Memory B cell (primary cell): Measurements from ENCODE around the gene CDYL.
A peak's percentile ranks its signal among the peaks of the same experiment; 100 is the strongest.

Experiments
- ATAC-seq: fragments of 150-1000 bp; cut with Tn5 transposase; 2 replicates; pipeline ENCODE4 v1.10.0; 2021; ENCODE audit warnings: low read depth, mild to moderate bottlenecking, moderate library complexity
- DNase-seq, 2 donors: peaks; one replicate each; pipeline ENCODE4 v3.0.0; 2022; ENCODE audit warnings: low spot score in 2 of 2
- H3K27ac Mint-ChIP-seq: one replicate; pipeline ENCODE4 v1.8.0; 2022; ENCODE audit warnings: mild to moderate bottlenecking, moderate library complexity, mixed read lengths
- H3K27me3 Mint-ChIP-seq: one replicate; pipeline ENCODE4 v1.8.0; 2022; ENCODE audit warnings: mixed read lengths
- H3K36me3 Mint-ChIP-seq: one replicate; pipeline ENCODE4 v1.8.0; 2022; ENCODE audit warnings: mild to moderate bottlenecking, mixed read lengths
- H3K4me1 Mint-ChIP-seq: one replicate; pipeline ENCODE4 v1.8.0; 2022; ENCODE audit warnings: mixed read lengths
- H3K4me3 Mint-ChIP-seq: one replicate; pipeline ENCODE4 v1.8.0; 2022; ENCODE audit warnings: mild to moderate bottlenecking, moderate library complexity, mixed read lengths
- H3K9me3 Mint-ChIP-seq: one replicate; pipeline ENCODE4 v1.8.0; 2022; ENCODE audit warnings: mixed read lengths

Gene CDYL

GRCh38 chr6:4879741-4880275 lies 103.6 kb downstream of the CDYL start:
- Mint-ChIP-seq H3K27ac (no peak overlapping the region), H3K36me3 (peaks cover 3% of the 10 kb centered on the region), H3K4me1 (peaks cover 36% of the 10 kb centered on the region), H3K9me3 (peaks cover 4% of the 10 kb centered on the region), H3K27me3 (no peaks in the 10 kb centered on the region), H3K4me3 (peak overlapping the region; percentile 43)
- ATAC-seq (no peak), DNase-seq (no peak)

DNA sequence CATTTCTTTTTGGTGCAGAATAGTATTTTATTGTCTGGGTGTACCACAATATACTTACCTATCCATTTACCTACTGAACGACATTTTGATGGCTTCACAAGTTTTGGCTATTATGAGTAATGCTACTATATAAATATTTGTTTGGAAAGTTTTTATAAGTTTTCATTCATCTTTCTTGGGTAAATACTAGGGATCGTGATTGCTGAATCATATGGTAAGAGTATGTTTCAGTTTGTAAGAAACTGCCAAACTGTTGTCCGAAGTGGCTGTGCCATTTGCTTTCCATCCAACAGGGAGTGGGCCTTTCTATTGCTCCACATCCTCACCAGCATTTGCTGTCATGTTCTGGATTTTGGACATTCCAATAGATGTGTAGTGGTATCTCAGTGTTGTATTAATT lies 104.2 kb downstream of the CDYL start:
- H3K27ac Mint-ChIP-seq: no peak overlapping the region
- H3K36me3 Mint-ChIP-seq: peaks cover 3% of the 10 kb centered on the region
- no peaks in the 10 kb centered on the region for H3K27me3 Mint-ChIP-seq
- ATAC-seq (no peak), DNase-seq (no peak)
- H3K4me1 Mint-ChIP-seq: peaks cover 38% of the 10 kb centered on the region
- peaks cover 4% of the 10 kb centered on the region for H3K9me3 Mint-ChIP-seq
- no peak overlapping the region for H3K4me3 Mint-ChIP-seq

DNA sequence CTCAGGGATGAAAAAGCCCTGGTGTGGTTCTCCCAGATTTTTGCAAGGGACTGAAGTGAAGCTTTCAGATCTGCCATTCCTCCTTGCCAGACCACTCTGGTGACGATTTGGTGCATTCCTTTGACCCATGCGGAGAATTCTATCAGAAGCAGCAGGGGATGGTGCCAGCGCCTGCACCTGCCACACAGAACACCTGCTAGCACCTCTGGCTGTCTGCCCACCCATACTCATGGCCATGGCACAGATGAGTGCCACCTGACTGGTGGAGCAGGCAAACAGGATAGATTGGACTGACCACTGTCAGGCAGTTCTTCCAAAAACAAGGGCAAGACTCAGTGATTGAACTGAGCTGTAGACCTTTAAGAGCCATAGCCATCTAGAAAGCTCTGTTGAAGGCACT lies 107.1 kb downstream of the CDYL start:
- peaks cover 3% of the 10 kb centered on the region for H3K36me3 Mint-ChIP-seq
- H3K27me3 Mint-ChIP-seq: no peaks in the 10 kb centered on the region
- H3K4me1 Mint-ChIP-seq: peaks cover 60% of the 10 kb centered on the region
- H3K27ac Mint-ChIP-seq: no peak overlapping the region
- H3K4me3 Mint-ChIP-seq: no peak overlapping the region
- no peak for ATAC-seq
- peaks cover 4% of the 10 kb centered on the region for H3K9me3 Mint-ChIP-seq
- DNase-seq: no peak

DNA sequence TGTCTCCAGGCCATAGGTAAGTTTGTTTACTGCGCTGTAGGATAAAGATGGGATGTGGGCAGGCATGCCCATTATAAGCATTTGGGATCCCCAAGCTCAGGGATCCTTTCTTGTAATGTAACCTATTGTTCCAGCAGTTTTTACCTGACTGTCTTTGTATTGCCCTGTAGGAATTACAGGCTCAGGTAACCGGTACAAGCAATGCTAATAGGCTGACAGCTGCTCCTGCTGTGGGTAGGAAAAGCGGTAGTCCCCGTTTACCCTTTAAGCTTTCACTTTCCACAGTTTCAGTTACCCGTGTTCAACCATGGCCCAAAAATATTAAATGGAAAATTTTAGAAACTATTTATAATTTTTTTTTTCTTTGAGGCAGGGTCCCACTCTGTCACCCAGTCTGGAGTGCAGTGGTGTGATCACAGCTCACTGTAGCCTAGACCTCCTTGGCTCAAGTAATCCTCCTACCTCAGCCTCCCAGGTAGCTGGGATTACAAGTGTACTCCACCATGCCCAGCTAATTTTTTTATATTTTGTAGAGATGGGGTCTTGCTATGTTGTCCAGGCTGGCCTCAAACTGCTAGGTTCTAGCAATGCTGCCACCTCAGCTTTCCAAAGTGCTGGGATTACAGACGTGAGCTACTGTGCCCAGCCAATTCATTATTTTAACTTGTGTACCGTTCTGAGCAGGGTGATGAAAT lies 108.6 kb downstream of the CDYL start:
- Mint-ChIP-seq H3K4me1 (peaks cover 67% of the 10 kb centered on the region), H3K4me3 (peak overlapping the region; percentile 34), H3K27me3 (no peaks in the 10 kb centered on the region), H3K27ac (peak overlapping the region; percentile 12), H3K36me3 (peaks cover 3% of the 10 kb centered on the region), H3K9me3 (peaks cover 4% of the 10 kb centered on the region)
- ATAC-seq (peak; percentile 81), DNase-seq (no peak)

GRCh38 chr6:4885341-4885933 lies 109.2 kb downstream of the CDYL start:
- Mint-ChIP-seq H3K36me3 (no peaks in the 10 kb centered on the region), H3K27ac (peak overlapping the region; percentile 58), H3K4me3 (peak overlapping the region; percentile 34), H3K4me1 (peaks cover 66% of the 10 kb centered on the region), H3K27me3 (no peaks in the 10 kb centered on the region), H3K9me3 (peaks cover 4% of the 10 kb centered on the region)
- DNase-seq: no peak
- ATAC-seq: peak; percentile 20

- DNase-seq (no peak), ATAC-seq (no peak)
- H3K4me3 Mint-ChIP-seq: no peak overlapping the region
- peaks cover 44% of the 10 kb centered on the region for H3K4me1 Mint-ChIP-seq
- no peaks in the 10 kb centered on the region for H3K9me3 Mint-ChIP-seq
- H3K36me3 Mint-ChIP-seq: peaks cover 19% of the 10 kb centered on the region
- no peaks in the 10 kb centered on the region for H3K27me3 Mint-ChIP-seq
- H3K27ac Mint-ChIP-seq: no peak overlapping the region
These were observed 112.6 kb downstream of the CDYL start for GRCh38 chr6:4888841-4889240.

DNA sequence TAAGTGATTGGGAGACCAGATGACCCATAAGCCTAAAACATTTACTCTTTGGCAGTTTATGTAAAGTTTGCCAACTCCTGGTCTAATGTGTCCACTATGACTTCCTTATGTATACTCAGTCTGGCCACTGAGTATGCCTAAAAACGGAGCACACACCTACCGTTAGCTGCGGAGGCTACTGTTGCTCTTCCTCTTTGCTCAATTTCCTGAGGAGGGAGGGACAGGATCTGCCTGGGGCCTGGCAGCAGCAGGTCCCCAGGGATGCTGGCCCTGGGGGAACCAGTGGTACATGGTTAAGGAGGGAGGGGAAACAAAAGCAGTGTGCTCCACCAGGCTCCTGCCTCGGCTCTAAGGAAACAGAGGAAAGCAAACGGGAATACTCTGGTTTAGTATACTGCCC lies 113.5 kb downstream of the CDYL start:
- ATAC-seq: no peak
- Mint-ChIP-seq H3K36me3 (peaks cover 26% of the 10 kb centered on the region), H3K27me3 (no peaks in the 10 kb centered on the region), H3K4me1 (peaks cover 37% of the 10 kb centered on the region), H3K9me3 (no peaks in the 10 kb centered on the region), H3K27ac (no peak overlapping the region), H3K4me3 (no peak overlapping the region)
- DNase-seq: no peak

DNA sequence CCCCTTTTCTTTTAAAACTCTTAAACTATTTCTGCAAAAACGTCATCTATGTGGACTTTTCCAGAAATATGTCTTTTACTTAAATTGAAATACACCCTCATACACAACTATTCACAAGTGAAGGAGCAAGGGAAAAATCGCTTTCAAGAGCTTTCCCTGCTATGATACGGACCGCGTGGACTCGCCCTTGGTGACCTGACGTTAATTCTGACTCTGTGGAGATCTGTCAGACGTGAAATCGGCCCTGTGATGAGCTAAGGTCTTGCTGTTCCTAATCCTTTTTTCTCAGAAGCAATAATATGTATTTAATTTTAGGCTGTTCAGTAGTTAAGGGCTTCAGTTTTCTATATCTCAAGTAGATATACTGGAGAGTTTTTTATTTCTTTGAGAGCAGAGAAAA lies 114.0 kb downstream of the CDYL start:
- no peak overlapping the region for H3K27ac Mint-ChIP-seq
- H3K27me3 Mint-ChIP-seq: no peaks in the 10 kb centered on the region
- H3K9me3 Mint-ChIP-seq: no peaks in the 10 kb centered on the region
- ATAC-seq: no peak
- H3K4me1 Mint-ChIP-seq: peaks cover 35% of the 10 kb centered on the region
- no peak overlapping the region for H3K4me3 Mint-ChIP-seq
- H3K36me3 Mint-ChIP-seq: peaks cover 26% of the 10 kb centered on the region
- DNase-seq: no peak

- no peak overlapping the region for H3K27ac Mint-ChIP-seq
- DNase-seq (no peak), ATAC-seq (no peak)
- H3K9me3 Mint-ChIP-seq: no peaks in the 10 kb centered on the region
- H3K36me3 Mint-ChIP-seq: peaks cover 26% of the 10 kb centered on the region
- no peak overlapping the region for H3K4me3 Mint-ChIP-seq
- no peaks in the 10 kb centered on the region for H3K27me3 Mint-ChIP-seq
- peaks cover 31% of the 10 kb centered on the region for H3K4me1 Mint-ChIP-seq
These were observed 114.4 kb downstream of the CDYL start for GRCh38 chr6:4890627-4891026.

- no peak for ATAC-seq
- H3K4me3 Mint-ChIP-seq: no peak overlapping the region
- H3K36me3 Mint-ChIP-seq: peaks cover 30% of the 10 kb centered on the region
- DNase-seq: no peak
- no peak overlapping the region for H3K27ac Mint-ChIP-seq
- H3K27me3 Mint-ChIP-seq: no peaks in the 10 kb centered on the region
- H3K9me3 Mint-ChIP-seq: no peaks in the 10 kb centered on the region
- H3K4me1 Mint-ChIP-seq: peaks cover 29% of the 10 kb centered on the region
These were observed 114.9 kb downstream of the CDYL start for GRCh38 chr6:4891141-4891540.

GRCh38 chr6:4892785-4893485 lies 116.7 kb downstream of the CDYL start:
- no peaks in the 10 kb centered on the region for H3K27me3 Mint-ChIP-seq
- DNase-seq: no peak
- H3K4me1 Mint-ChIP-seq: peaks cover 15% of the 10 kb centered on the region
- H3K4me3 Mint-ChIP-seq: no peak overlapping the region
- no peaks in the 10 kb centered on the region for H3K9me3 Mint-ChIP-seq
- ATAC-seq: no peak
- no peak overlapping the region for H3K27ac Mint-ChIP-seq
- peaks cover 36% of the 10 kb centered on the region for H3K36me3 Mint-ChIP-seq

GRCh38 chr6:4894049-4894448 lies 117.8 kb downstream of the CDYL start:
- no peak overlapping the region for H3K27ac Mint-ChIP-seq
- no peak overlapping the region for H3K4me3 Mint-ChIP-seq
- no peaks in the 10 kb centered on the region for H3K9me3 Mint-ChIP-seq
- H3K27me3 Mint-ChIP-seq: no peaks in the 10 kb centered on the region
- peaks cover 9% of the 10 kb centered on the region for H3K4me1 Mint-ChIP-seq
- no peak for DNase-seq
- H3K36me3 Mint-ChIP-seq: peaks cover 42% of the 10 kb centered on the region
- no peak for ATAC-seq

GRCh38 chr6:4895971-4896370 lies 119.8 kb downstream of the CDYL start:
- Mint-ChIP-seq H3K36me3 (peaks cover 47% of the 10 kb centered on the region), H3K27me3 (no peaks in the 10 kb centered on the region), H3K4me3 (no peak overlapping the region), H3K9me3 (no peaks in the 10 kb centered on the region), H3K4me1 (peaks cover 2% of the 10 kb centered on the region), H3K27ac (no peak overlapping the region)
- ATAC-seq: no peak
- DNase-seq: no peak

GRCh38 chr6:4896401-4896800 lies 120.2 kb downstream of the CDYL start:
- no peak overlapping the region for H3K27ac Mint-ChIP-seq
- peaks cover 5% of the 10 kb centered on the region for H3K4me1 Mint-ChIP-seq
- H3K4me3 Mint-ChIP-seq: no peak overlapping the region
- DNase-seq (peak in 1 of 2 donors; percentile 2), ATAC-seq (no peak)
- no peaks in the 10 kb centered on the region for H3K27me3 Mint-ChIP-seq
- no peaks in the 10 kb centered on the region for H3K9me3 Mint-ChIP-seq
- peaks cover 47% of the 10 kb centered on the region for H3K36me3 Mint-ChIP-seq
